ENCODE data around the gene PLGRKT. TPM values are rescaled to one million over a fixed set of nuclear protein-coding genes. Genes with fewer than 3 reads are reported as not detected.

PLGRKT gene
- total RNA-seq, 1 donor from 2014 or later = 28.5 TPM

- H3K4me3 ChIP-seq (ENCODE audit: low read depth, low read length) = no peak overlapping the region
- no peaks in the 10 kb centered on the region for H3K27me3 ChIP-seq (ENCODE audit: control insufficient read depth, insufficient read depth, low read length)
- no peak for DNase-seq (ENCODE audit: low read depth)
- TF ChIP-seq, protein P1, sequence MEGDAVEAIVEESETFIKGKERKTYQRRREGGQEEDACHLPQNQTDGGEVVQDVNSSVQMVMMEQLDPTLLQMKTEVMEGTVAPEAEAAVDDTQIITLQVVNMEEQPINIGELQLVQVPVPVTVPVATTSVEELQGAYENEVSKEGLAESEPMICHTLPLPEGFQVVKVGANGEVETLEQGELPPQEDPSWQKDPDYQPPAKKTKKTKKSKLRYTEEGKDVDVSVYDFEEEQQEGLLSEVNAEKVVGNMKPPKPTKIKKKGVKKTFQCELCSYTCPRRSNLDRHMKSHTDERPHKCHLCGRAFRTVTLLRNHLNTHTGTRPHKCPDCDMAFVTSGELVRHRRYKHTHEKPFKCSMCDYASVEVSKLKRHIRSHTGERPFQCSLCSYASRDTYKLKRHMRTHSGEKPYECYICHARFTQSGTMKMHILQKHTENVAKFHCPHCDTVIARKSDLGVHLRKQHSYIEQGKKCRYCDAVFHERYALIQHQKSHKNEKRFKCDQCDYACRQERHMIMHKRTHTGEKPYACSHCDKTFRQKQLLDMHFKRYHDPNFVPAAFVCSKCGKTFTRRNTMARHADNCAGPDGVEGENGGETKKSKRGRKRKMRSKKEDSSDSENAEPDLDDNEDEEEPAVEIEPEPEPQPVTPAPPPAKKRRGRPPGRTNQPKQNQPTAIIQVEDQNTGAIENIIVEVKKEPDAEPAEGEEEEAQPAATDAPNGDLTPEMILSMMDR (IDR thresholded peaks at IDR 0.05; ENCODE audit: insufficient read depth, low read length, poor library complexity, severe bottlenecking) = no peak
- H3K36me3 ChIP-seq (ENCODE audit: control insufficient read depth, insufficient read depth, low read length) = no peaks in the 10 kb centered on the region
These were observed 15.4 kb downstream of the PLGRKT start for GRCh38 chr9:5422276-5422675.

GRCh38 chr9:5421163-5421562 lies 16.6 kb downstream of the PLGRKT start:
- no peak for DNase-seq (ENCODE audit: low read depth)
- no peak overlapping the region for H3K4me3 ChIP-seq (ENCODE audit: low read depth, low read length)
- no peaks in the 10 kb centered on the region for H3K36me3 ChIP-seq (ENCODE audit: control insufficient read depth, insufficient read depth, low read length)
- TF ChIP-seq, protein P1 (IDR thresholded peaks at IDR 0.05; ENCODE audit: insufficient read depth, low read length, poor library complexity, severe bottlenecking) = no peak
- no peaks in the 10 kb centered on the region for H3K27me3 ChIP-seq (ENCODE audit: control insufficient read depth, insufficient read depth, low read length)

DNA sequence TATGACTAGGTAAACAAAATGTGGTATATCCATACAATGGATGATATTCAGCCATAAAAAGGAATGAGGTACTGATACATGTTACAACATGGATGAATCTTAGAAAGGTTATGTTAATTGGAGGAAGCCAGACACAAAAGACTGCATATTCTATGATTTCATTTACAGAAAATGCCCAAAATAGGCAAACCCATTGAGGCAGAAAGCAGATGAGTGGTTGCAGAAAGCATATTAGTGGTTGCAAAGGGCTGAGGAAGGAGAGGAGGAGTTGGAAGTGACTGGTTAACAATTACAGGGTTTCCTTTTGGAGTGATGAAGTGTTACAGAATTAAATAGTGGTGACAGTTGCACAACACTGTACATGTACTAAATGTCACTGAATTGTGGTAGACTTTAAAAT lies 17.7 kb downstream of the PLGRKT start:
- Histone ChIP-seq H3K27me3 (ENCODE audit: control insufficient read depth, insufficient read depth, low read length) (no peaks in the 10 kb centered on the region), H3K36me3 (ENCODE audit: control insufficient read depth, insufficient read depth, low read length) (no peaks in the 10 kb centered on the region), H3K4me3 (ENCODE audit: low read depth, low read length) (no peak overlapping the region)
- TF ChIP-seq, protein P1 (IDR thresholded peaks at IDR 0.05; ENCODE audit: insufficient read depth, low read length, poor library complexity, severe bottlenecking) = no peak
- DNase-seq (ENCODE audit: low read depth) = no peak

GRCh38 chr9:5418481-5418880 lies 19.2 kb downstream of the PLGRKT start:
- no peak for DNase-seq (ENCODE audit: low read depth)
- Histone ChIP-seq H3K36me3 (ENCODE audit: control insufficient read depth, insufficient read depth, low read length) (no peaks in the 10 kb centered on the region), H3K4me3 (ENCODE audit: low read depth, low read length) (no peak overlapping the region), H3K27me3 (ENCODE audit: control insufficient read depth, insufficient read depth, low read length) (no peaks in the 10 kb centered on the region)
- TF ChIP-seq, protein P1 (IDR thresholded peaks at IDR 0.05; ENCODE audit: insufficient read depth, low read length, poor library complexity, severe bottlenecking) = no peak

DNA sequence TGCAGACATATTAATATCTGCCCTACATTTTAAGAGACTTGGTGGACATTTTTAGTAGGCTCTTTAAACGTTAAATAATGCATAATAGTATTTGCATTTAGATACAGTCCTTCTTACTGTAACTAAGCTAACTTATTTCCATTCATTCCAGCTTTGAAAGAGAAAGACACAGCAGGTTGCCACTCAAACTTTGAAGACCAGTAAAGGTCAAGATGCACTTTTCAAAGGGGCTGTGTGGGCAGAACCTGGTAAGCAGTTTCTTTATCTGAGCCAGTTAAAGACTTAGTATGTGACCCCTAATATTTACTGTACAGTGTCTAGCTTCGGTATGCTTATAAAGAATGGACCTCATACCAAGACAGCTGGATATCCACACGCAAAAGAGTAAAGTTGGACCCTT lies 20.8 kb downstream of the PLGRKT start:
- no peaks in the 10 kb centered on the region for H3K36me3 ChIP-seq (ENCODE audit: control insufficient read depth, insufficient read depth, low read length)
- H3K4me3 ChIP-seq (ENCODE audit: low read depth, low read length) = no peak overlapping the region
- DNase-seq (ENCODE audit: low read depth) = no peak
- TF ChIP-seq, protein P1 (IDR thresholded peaks at IDR 0.05; ENCODE audit: insufficient read depth, low read length, poor library complexity, severe bottlenecking) = no peak
- H3K27me3 ChIP-seq (ENCODE audit: control insufficient read depth, insufficient read depth, low read length) = no peaks in the 10 kb centered on the region

DNA sequence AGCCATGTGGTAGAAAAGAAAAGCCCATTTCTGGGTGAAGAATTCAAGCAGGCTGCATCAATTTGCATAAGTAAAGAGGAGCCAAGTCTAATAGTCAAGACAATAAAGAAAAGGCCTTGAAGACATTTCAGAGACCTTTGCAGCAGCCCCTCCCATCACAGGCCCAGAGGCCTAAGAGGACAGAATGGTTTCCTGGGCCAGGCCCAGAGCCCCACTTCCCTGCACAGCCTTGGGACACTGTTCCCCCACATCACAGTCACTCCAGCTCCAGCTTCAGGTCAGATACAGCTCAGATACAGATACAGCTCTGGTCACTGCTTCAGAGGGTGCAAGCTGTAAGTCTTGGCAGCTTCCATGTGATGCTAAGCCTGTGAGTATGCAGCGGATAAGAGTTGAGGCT lies 29.1 kb downstream of the PLGRKT start:
- DNase-seq (ENCODE audit: low read depth) = no peak
- TF ChIP-seq, protein P1 (IDR thresholded peaks at IDR 0.05; ENCODE audit: insufficient read depth, low read length, poor library complexity, severe bottlenecking) = no peak
- H3K36me3 ChIP-seq (ENCODE audit: control insufficient read depth, insufficient read depth, low read length) = no peaks in the 10 kb centered on the region
- no peaks in the 10 kb centered on the region for H3K27me3 ChIP-seq (ENCODE audit: control insufficient read depth, insufficient read depth, low read length)
- no peak overlapping the region for H3K4me3 ChIP-seq (ENCODE audit: low read depth, low read length)
